Measurements from ENCODE around the gene FAM13A. TPM values are rescaled to one million over a fixed set of nuclear protein-coding genes. Genes with fewer than 3 reads are reported as not detected.

FAM13A gene
- total and polyA plus RNA-seq, 2 of the 13 experiments (the other 11 are each of a cell fraction or from before 2014, with no cell fraction given) = 1.2 to 36.2 TPM

DNA sequence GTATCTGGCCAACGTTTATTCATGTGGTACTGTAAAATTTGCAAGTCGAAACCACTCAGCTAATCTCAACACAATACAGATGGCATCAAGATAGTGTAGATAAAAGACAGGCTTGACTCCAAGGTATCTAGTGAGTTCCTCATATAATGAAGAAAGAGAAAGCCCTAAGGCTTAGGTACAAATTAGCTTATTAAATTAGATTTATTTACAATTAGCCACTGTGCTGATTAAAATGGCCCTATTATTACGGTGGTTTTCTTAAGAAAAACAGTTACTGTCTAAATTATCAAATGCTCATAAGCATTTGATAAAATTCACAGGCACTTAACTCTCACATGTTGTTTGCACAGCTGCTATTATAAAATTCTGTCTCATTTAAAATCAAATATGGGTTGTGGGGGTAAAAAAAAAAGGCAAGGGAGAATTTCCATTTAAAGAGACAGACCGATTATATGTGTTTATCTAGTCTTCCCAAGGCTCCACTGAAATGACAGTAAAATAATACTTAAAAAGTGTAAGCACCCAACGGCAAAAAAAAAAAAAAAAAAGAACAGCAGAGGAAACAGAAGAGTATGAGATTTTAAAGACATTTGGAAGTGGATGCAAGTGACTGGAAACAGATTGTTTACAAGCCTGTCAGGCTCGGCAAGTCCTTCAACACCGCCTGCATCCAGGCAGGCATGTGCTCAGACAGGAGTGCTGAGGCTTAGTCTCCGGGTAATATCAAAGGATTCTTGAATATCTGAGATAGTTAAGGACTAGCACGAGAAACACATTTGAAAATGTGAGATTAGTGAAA, 55.1 kb downstream of the FAM13A start:
- ATAC-seq = no peak
- Histone ChIP-seq H3K4me3 (replicated peaks in 1 of 3; ENCODE audit: insufficient read depth in 1 of 3, low read depth in 2 of 3, low read length in 3 of 3) (no peak overlapping the region), H3K9ac (ENCODE audit: insufficient read depth, low read depth, low read length) (no peak overlapping the region), H2AFZ (ENCODE audit: low read length) (no peak overlapping the region), H3K4me1 (ENCODE audit: insufficient read depth, low read length) (peaks cover 32% of the 10 kb centered on the region), H3K27me3 (ENCODE audit: control insufficient read depth in 1 of 2, insufficient read depth in 2 of 2, low read length in 2 of 2) (no peaks in the 10 kb centered on the region), H3K4me2 (ENCODE audit: low read depth, low read length) (no peak overlapping the region), H3K79me2 (ENCODE audit: insufficient read depth, low read length) (no peaks in the 10 kb centered on the region), H3K36me3 (replicated peaks in 1 of 2; ENCODE audit: control insufficient read depth in 1 of 2, insufficient read depth in 2 of 2, low read length in 2 of 2) (no peaks in the 10 kb centered on the region), H3K27ac (ENCODE audit: extremely low read length, insufficient read depth, low read length) (no peak overlapping the region), H4K20me1 (ENCODE audit: insufficient read depth, low read length) (no peaks in the 10 kb centered on the region), H3K9me3 (ENCODE audit: low read length) (no peaks in the 10 kb centered on the region)
- BruUV-seq (replicated peaks) = no TSS peak
- intact Hi-C loops (cut with micrococcal nuclease; ENCODE audit: unreplicated experiment) = no loop called here
- no peak for DNase-seq (ENCODE audit: low spot score)
- FAIRE-seq = no peak
- WGBS (ENCODE audit: low lambda C conversion rate) = 69% methylated on average over 9 of the region's 9 CpGs
- ChIA-PET POLR2A (no interaction called here), CTCF (ENCODE audit: low intra/inter-chr PET ratio, low total read pairs) (no interaction called here)
- in situ Hi-C loops (cut with HindIII; ENCODE audit: extremely low pct_ligation_motif_present, low pct_unique_long_range_greater_than_20kb) = no loop called here
- TF ChIP-seq MYNN (CRISPR knock-in tag; IDR thresholded peaks at IDR 0.05; ENCODE audit: low read depth) (no peak), FOXK1 (CRISPR knock-in tag; IDR thresholded peaks at IDR 0.05; ENCODE audit: borderline replicate concordance, low read depth) (no peak), FIP1L1 (IDR thresholded peaks at IDR 0.05; ENCODE audit: borderline replicate concordance, insufficient read depth, low read depth, low read length) (no peak), KLF11 (CRISPR knock-in tag; IDR thresholded peaks at IDR 0.05) (no peak), SRF (IDR thresholded peaks at IDR 0.05; ENCODE audit: low read depth, low read length) (no peak), CREM (IDR thresholded peaks at IDR 0.05) (no peak), CREM (CRISPR knock-in tag; IDR thresholded peaks at IDR 0.05) (no peak), KLF6 (CRISPR knock-in tag; IDR thresholded peaks at IDR 0.05) (no peak)
- TF ChIP-seq, protein P1, sequence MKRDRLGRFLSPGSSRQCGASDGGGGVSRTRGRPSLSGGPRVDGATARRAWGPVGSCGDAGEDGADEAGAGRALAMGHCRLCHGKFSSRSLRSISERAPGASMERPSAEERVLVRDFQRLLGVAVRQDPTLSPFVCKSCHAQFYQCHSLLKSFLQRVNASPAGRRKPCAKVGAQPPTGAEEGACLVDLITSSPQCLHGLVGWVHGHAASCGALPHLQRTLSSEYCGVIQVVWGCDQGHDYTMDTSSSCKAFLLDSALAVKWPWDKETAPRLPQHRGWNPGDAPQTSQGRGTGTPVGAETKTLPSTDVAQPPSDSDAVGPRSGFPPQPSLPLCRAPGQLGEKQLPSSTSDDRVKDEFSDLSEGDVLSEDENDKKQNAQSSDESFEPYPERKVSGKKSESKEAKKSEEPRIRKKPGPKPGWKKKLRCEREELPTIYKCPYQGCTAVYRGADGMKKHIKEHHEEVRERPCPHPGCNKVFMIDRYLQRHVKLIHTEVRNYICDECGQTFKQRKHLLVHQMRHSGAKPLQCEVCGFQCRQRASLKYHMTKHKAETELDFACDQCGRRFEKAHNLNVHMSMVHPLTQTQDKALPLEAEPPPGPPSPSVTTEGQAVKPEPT (CRISPR knock-in tag; IDR thresholded peaks at IDR 0.05; ENCODE audit: low read depth) = no peak
- TF ChIP-seq, protein P2, sequence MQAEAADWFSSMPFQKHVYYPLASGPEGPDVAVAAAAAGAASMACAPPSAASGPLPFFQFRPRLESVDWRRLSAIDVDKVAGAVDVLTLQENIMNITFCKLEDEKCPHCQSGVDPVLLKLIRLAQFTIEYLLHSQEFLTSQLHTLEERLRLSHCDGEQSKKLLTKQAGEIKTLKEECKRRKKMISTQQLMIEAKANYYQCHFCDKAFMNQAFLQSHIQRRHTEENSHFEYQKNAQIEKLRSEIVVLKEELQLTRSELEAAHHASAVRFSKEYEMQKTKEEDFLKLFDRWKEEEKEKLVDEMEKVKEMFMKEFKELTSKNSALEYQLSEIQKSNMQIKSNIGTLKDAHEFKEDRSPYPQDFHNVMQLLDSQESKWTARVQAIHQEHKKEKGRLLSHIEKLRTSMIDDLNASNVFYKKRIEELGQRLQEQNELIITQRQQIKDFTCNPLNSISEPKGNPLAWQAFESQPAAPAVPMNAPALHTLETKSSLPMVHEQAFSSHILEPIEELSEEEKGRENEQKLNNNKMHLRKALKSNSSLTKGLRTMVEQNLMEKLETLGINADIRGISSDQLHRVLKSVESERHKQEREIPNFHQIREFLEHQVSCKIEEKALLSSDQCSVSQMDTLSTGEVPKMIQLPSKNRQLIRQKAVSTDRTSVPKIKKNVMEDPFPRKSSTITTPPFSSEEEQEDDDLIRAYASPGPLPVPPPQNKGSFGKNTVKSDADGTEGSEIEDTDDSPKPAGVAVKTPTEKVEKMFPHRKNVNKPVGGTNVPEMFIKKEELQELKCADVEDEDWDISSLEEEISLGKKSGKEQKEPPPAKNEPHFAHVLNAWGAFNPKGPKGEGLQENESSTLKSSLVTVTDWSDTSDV (CRISPR knock-in tag; IDR thresholded peaks at IDR 0.05) = no peak
- TF ChIP-seq, protein P3, sequence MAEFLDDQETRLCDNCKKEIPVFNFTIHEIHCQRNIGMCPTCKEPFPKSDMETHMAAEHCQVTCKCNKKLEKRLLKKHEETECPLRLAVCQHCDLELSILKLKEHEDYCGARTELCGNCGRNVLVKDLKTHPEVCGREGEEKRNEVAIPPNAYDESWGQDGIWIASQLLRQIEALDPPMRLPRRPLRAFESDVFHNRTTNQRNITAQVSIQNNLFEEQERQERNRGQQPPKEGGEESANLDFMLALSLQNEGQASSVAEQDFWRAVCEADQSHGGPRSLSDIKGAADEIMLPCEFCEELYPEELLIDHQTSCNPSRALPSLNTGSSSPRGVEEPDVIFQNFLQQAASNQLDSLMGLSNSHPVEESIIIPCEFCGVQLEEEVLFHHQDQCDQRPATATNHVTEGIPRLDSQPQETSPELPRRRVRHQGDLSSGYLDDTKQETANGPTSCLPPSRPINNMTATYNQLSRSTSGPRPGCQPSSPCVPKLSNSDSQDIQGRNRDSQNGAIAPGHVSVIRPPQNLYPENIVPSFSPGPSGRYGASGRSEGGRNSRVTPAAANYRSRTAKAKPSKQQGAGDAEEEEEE (CRISPR knock-in tag; IDR thresholded peaks at IDR 0.05; ENCODE audit: borderline replicate concordance) = no peak
- TF ChIP-seq, protein P4, sequence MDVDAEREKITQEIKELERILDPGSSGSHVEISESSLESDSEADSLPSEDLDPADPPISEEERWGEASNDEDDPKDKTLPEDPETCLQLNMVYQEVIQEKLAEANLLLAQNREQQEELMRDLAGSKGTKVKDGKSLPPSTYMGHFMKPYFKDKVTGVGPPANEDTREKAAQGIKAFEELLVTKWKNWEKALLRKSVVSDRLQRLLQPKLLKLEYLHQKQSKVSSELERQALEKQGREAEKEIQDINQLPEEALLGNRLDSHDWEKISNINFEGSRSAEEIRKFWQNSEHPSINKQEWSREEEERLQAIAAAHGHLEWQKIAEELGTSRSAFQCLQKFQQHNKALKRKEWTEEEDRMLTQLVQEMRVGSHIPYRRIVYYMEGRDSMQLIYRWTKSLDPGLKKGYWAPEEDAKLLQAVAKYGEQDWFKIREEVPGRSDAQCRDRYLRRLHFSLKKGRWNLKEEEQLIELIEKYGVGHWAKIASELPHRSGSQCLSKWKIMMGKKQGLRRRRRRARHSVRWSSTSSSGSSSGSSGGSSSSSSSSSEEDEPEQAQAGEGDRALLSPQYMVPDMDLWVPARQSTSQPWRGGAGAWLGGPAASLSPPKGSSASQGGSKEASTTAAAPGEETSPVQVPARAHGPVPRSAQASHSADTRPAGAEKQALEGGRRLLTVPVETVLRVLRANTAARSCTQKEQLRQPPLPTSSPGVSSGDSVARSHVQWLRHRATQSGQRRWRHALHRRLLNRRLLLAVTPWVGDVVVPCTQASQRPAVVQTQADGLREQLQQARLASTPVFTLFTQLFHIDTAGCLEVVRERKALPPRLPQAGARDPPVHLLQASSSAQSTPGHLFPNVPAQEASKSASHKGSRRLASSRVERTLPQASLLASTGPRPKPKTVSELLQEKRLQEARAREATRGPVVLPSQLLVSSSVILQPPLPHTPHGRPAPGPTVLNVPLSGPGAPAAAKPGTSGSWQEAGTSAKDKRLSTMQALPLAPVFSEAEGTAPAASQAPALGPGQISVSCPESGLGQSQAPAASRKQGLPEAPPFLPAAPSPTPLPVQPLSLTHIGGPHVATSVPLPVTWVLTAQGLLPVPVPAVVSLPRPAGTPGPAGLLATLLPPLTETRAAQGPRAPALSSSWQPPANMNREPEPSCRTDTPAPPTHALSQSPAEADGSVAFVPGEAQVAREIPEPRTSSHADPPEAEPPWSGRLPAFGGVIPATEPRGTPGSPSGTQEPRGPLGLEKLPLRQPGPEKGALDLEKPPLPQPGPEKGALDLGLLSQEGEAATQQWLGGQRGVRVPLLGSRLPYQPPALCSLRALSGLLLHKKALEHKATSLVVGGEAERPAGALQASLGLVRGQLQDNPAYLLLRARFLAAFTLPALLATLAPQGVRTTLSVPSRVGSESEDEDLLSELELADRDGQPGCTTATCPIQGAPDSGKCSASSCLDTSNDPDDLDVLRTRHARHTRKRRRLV (CRISPR knock-in tag; IDR thresholded peaks at IDR 0.05) = no peak
